Activated effector memory CD4-positive, alpha-beta T cell treated with anti-CD3 and anti-CD28 coated beads, Interleukin-2, amount 50 U/mL, for 16 hours (primary cell): ENCODE results near the gene ZBTB40.

ENCODE experiments used
- DNase-seq: peaks from one replicate; pipeline ENCODE4 v3.0.0-alpha.2; 2020

Gene ZBTB40

GRCh38 chr1:22451702-22452480 lies at the start of gene ZBTB40:
Gene ZBTB40 (plus strand): TSS chr1:22451851. CDS start chr1:22489949, 38,098 bp downstream.
- DNase-seq: peak; percentile 97

GRCh38 chr1:22402356-22403053 lies 49.1 kb upstream of the ZBTB40 start:
- DNase-seq: no peak

GRCh38 chr1:22404486-22404885 lies 47.2 kb upstream of the ZBTB40 start:
- DNase-seq: no peak

- DNase-seq: no peak
Observed at GRCh38 chr1:22406722-22407495, 44.7 kb upstream of the ZBTB40 start.

- DNase-seq: no peak
Observed at GRCh38 chr1:22408230-22408629, 43.4 kb upstream of the ZBTB40 start.

GRCh38 chr1:22410401-22410800 lies 41.2 kb upstream of the ZBTB40 start:
- DNase-seq: no peak

- DNase-seq: no peak
Observed at GRCh38 chr1:22410928-22411495, 40.6 kb upstream of the ZBTB40 start.

- DNase-seq: no peak
Observed at GRCh38 chr1:22411589-22411988, 40.1 kb upstream of the ZBTB40 start.

- no peak for DNase-seq
Observed at GRCh38 chr1:22412932-22413727, 38.5 kb upstream of the ZBTB40 start.

GRCh38 chr1:22413799-22414198 lies 37.9 kb upstream of the ZBTB40 start:
- no peak for DNase-seq

- DNase-seq: no peak
Observed at GRCh38 chr1:22414244-22414751, 37.4 kb upstream of the ZBTB40 start.

GRCh38 chr1:22415489-22415888 lies 36.2 kb upstream of the ZBTB40 start:
- no peak for DNase-seq

GRCh38 chr1:22416555-22417454 lies 34.8 kb upstream of the ZBTB40 start:
- DNase-seq: peak; percentile 87

- no peak for DNase-seq
Observed at GRCh38 chr1:22417466-22417865, 34.2 kb upstream of the ZBTB40 start.

GRCh38 chr1:22418312-22418711 lies 33.3 kb upstream of the ZBTB40 start:
- no peak for DNase-seq

- DNase-seq: no peak
Observed at GRCh38 chr1:22418933-22419382, 32.7 kb upstream of the ZBTB40 start.

- DNase-seq: peak; percentile 77
Observed at GRCh38 chr1:22420455-22421053, 31.1 kb upstream of the ZBTB40 start.

GRCh38 chr1:22426781-22427180 lies 24.9 kb upstream of the ZBTB40 start:
- no peak for DNase-seq

GRCh38 chr1:22428672-22429071 lies 23.0 kb upstream of the ZBTB40 start:
- no peak for DNase-seq

GRCh38 chr1:22431965-22432364 lies 19.7 kb upstream of the ZBTB40 start:
- DNase-seq: no peak

GRCh38 chr1:22434717-22435116 lies 16.9 kb upstream of the ZBTB40 start:
- DNase-seq: no peak
